C4-2B (cell line): ENCODE data around the gene PRRC2B.

Source experiments
- H3K27ac ChIP-seq: fragments of 450-650 bp; 2 replicates; pipeline ENCODE4 v1.5.1; 2017
- CTCF ChIP-seq: fragments of 450-650 bp; conservative IDR thresholded peaks from 2 replicates; pipeline ENCODE4 v1.5.1; 2017; ENCODE audit warnings: mild to moderate bottlenecking
- ZFX ChIP-seq: fragments of 450-650 bp; IDR thresholded peaks from 2 replicates; pipeline ENCODE4 v1.6.1; 2017

PRRC2B gene

GRCh38 chr9:131475956-131476776 lies 82.3 kb downstream of the PRRC2B start:
- no peak overlapping the region for H3K27ac ChIP-seq

GRCh38 chr9:131476777-131477345 lies 83.0 kb downstream of the PRRC2B start:
- H3K27ac ChIP-seq = no peak overlapping the region

More at GRCh38 chr9:131475956-131476776, 82.3 kb downstream of the PRRC2B start:
- TF ChIP-seq CTCF (peak; percentile 53), ZFX (no peak)

GRCh38 chr9:131477367-131477766 lies 83.5 kb downstream of the PRRC2B start:
- TF ChIP-seq ZFX (no peak), CTCF (no peak)
- H3K27ac ChIP-seq = no peak overlapping the region

More at GRCh38 chr9:131476777-131477345, 83.0 kb downstream of the PRRC2B start:
- TF ChIP-seq ZFX = no peak
- no peak for TF ChIP-seq CTCF

GRCh38 chr9:131477816-131478419 lies 84.0 kb downstream of the PRRC2B start:
- TF ChIP-seq ZFX = no peak
- no peak for TF ChIP-seq CTCF
- H3K27ac ChIP-seq = no peak overlapping the region

- TF ChIP-seq CTCF (peak; percentile 83), ZFX (no peak)
- H3K27ac ChIP-seq = no peak overlapping the region
Observed at GRCh38 chr9:131478421-131478868, 84.6 kb downstream of the PRRC2B start.

- TF ChIP-seq ZFX (no peak), CTCF (no peak)
- no peak overlapping the region for H3K27ac ChIP-seq
Observed at GRCh38 chr9:131478911-131479310, 85.0 kb downstream of the PRRC2B start.

GRCh38 chr9:131480258-131480657 lies 86.4 kb downstream of the PRRC2B start:
- TF ChIP-seq CTCF (no peak), ZFX (no peak)
- no peak overlapping the region for H3K27ac ChIP-seq
